Anterior cingulate cortex (tissue), 58 donors: Measurements from ENCODE around the gene SPINK9.

Experiments used
- DNase-seq, 58 donors: peaks; one replicate each; lab custom pipeline; 2025; lab: John Stamatoyannopoulos, UW

Gene SPINK9

GRCh38 chr5:148335259-148335658 is at the start of gene SPINK9:
Gene SPINK9 (plus strand): TSS chr5:148335559. CDS start chr5:148335614, 55 bp downstream.
- no peak for DNase-seq

- DNase-seq: peak in 1 of 58 donors; percentile 2
Measured at GRCh38 chr5:148290271-148291195, 44.8 kb upstream of the SPINK9 start.

GRCh38 chr5:148297731-148298130 is 37.6 kb upstream of the SPINK9 start:
- DNase-seq: no peak

GRCh38 chr5:148306446-148306845 is 28.9 kb upstream of the SPINK9 start:
- DNase-seq: no peak

- DNase-seq: no peak
Measured at GRCh38 chr5:148309019-148309418, 26.3 kb upstream of the SPINK9 start.

GRCh38 chr5:148309746-148310145 is 25.6 kb upstream of the SPINK9 start:
- no peak for DNase-seq

- no peak for DNase-seq
Measured at GRCh38 chr5:148311484-148311883, 23.9 kb upstream of the SPINK9 start.

- no peak for DNase-seq
Measured at GRCh38 chr5:148312153-148312552, 23.2 kb upstream of the SPINK9 start, which contains the start of gene SPINK7. Gene SPINK7 (plus strand): TSS chr5:148312423. CDS start chr5:148312484, 61 bp downstream.

- no peak for DNase-seq
Measured at GRCh38 chr5:148314187-148314586, 21.2 kb upstream of the SPINK9 start.

GRCh38 chr5:148314731-148315130 is 20.6 kb upstream of the SPINK9 start:
- DNase-seq: no peak

GRCh38 chr5:148320011-148320963 is 15.1 kb upstream of the SPINK9 start:
- peak in 2 of 58 donors; percentile 0 to 51 for DNase-seq

GRCh38 chr5:148333262-148333849 is 2.0 kb upstream of the SPINK9 start:
- DNase-seq: no peak

GRCh38 chr5:148336704-148337435 is 1.5 kb downstream of the SPINK9 start:
- DNase-seq: no peak

GRCh38 chr5:148342371-148343045 is 7.1 kb downstream of the SPINK9 start:
- DNase-seq: no peak

GRCh38 chr5:148343046-148343407 is 7.7 kb downstream of the SPINK9 start:
- DNase-seq: no peak

- no peak for DNase-seq
Measured at GRCh38 chr5:148343603-148344487, 8.5 kb downstream of the SPINK9 start.

- DNase-seq: no peak
Measured at GRCh38 chr5:148347706-148348105, 12.3 kb downstream of the SPINK9 start.

- DNase-seq: no peak
Measured at GRCh38 chr5:148352696-148353095, 17.3 kb downstream of the SPINK9 start.
